Calu3 (cell line): ENCODE measurements around the gene TUBGCP2. TPM values are rescaled to one million over a fixed set of nuclear protein-coding genes. Genes with fewer than 3 reads are reported as not detected.

Experiments used
- BruUV-seq: library from RNA; stranded (reverse); fragments of 400-500 nt; replicated peaks from 2 replicates; lab custom pipeline; 2021; lab: Mats Ljungman, UMichigan
- CTCF ChIA-PET: fragments of 300-600 bp; sonication (Branson Sonifier 250); formaldehyde crosslinking; loops from one replicate; lab custom pipeline; 2022; ENCODE audit warnings: antibody characterized with exemption; lab: Charles Lee
- DNase-seq: peaks from one replicate; pipeline ENCODE4 v3.0.0; 2022
- H3K27ac Mint-ChIP-seq: one replicate; pipeline ENCODE4 v1.8.0; 2022; ENCODE audit warnings: mixed read lengths; ENCODE audit not compliant: unreplicated experiment
- H3K27me3 Mint-ChIP-seq: one replicate; pipeline ENCODE4 v1.8.0; 2022; ENCODE audit warnings: mixed read lengths; ENCODE audit not compliant: unreplicated experiment
- H3K36me3 Mint-ChIP-seq: one replicate; pipeline ENCODE4 v1.8.0; 2022; ENCODE audit warnings: mild to moderate bottlenecking, moderate library complexity, mixed read lengths; ENCODE audit not compliant: insufficient read depth, unreplicated experiment
- H3K4me1 Mint-ChIP-seq: one replicate; pipeline ENCODE4 v1.8.0; 2022; ENCODE audit warnings: mild to moderate bottlenecking, low read depth, mixed read lengths; ENCODE audit not compliant: unreplicated experiment
- H3K4me3 Mint-ChIP-seq: one replicate; pipeline ENCODE4 v1.8.0; 2022; ENCODE audit warnings: mild to moderate bottlenecking, low read depth, moderate library complexity, mixed read lengths; ENCODE audit not compliant: unreplicated experiment
- H3K9me3 Mint-ChIP-seq: one replicate; pipeline ENCODE4 v1.8.0; 2022; ENCODE audit warnings: low read depth, mixed read lengths; ENCODE audit not compliant: unreplicated experiment
- CTCF ChIP-seq: fragments of 200-600 bp; IDR thresholded peaks from one replicate; pipeline ENCODE4 v1.8.0; 2022; ENCODE audit warnings: antibody characterized with exemption; ENCODE audit not compliant: unreplicated experiment
- intact Hi-C: fragments of 100-400 bp; cut with micrococcal nuclease; formaldehyde crosslinking; loops from one replicate; pipeline ENCODE4 v1.10.0; 2022; ENCODE audit not compliant: unreplicated experiment
- total RNA-seq: library from RNA; stranded (reverse); gene quantifications from 2 replicates; pipeline ENCODE4 v1.2.3, GENCODE V29; 2022

Gene TUBGCP2
- total RNA-seq, 1 experiment from 2014 or later, result 47.2 TPM

- no peak for TF ChIP-seq CTCF
- H3K9me3 Mint-ChIP-seq, result no peaks in the 10 kb centered on the region
- peaks cover 11% of the 10 kb centered on the region for H3K27me3 Mint-ChIP-seq
- no TSS peak for BruUV-seq
- peak overlapping the region; percentile 7 for H3K4me3 Mint-ChIP-seq
- CTCF ChIA-PET, result interaction anchor here (0.7 to 1.6 kb wide), 2 partner anchors 10 to 18 kb away, joined by 5 to 7 read pairs; partner anchors contain the start of gene ADAM8
- peak overlapping the region; percentile 22 for H3K27ac Mint-ChIP-seq
- DNase-seq, result peak; percentile 63
- H3K4me1 Mint-ChIP-seq, result peaks cover 19% of the 10 kb centered on the region
- intact Hi-C loops, result no loop called here
- H3K36me3 Mint-ChIP-seq, result peaks cover 20% of the 10 kb centered on the region
These were observed 51.1 kb downstream of the TUBGCP2 start for GRCh38 chr10:133257489-133258065.

GRCh38 chr10:133255323-133255722 is 53.3 kb downstream of the TUBGCP2 start:
- BruUV-seq, result no TSS peak
- DNase-seq, result no peak
- H3K9me3 Mint-ChIP-seq, result no peaks in the 10 kb centered on the region
- H3K36me3 Mint-ChIP-seq, result peaks cover 18% of the 10 kb centered on the region
- peaks cover 16% of the 10 kb centered on the region for H3K4me1 Mint-ChIP-seq
- CTCF ChIA-PET, result no interaction called here
- no peak overlapping the region for H3K4me3 Mint-ChIP-seq
- no peak overlapping the region for H3K27ac Mint-ChIP-seq
- H3K27me3 Mint-ChIP-seq, result peaks cover 26% of the 10 kb centered on the region
- intact Hi-C loops, result no loop called here
- no peak for TF ChIP-seq CTCF

GRCh38 chr10:133254421-133255120 is 54.1 kb downstream of the TUBGCP2 start:
- intact Hi-C loops, result no loop called here
- Mint-ChIP-seq H3K4me1 (peaks cover 17% of the 10 kb centered on the region), H3K27me3 (peaks cover 33% of the 10 kb centered on the region), H3K36me3 (peaks cover 13% of the 10 kb centered on the region), H3K27ac (no peak overlapping the region), H3K9me3 (no peaks in the 10 kb centered on the region), H3K4me3 (no peak overlapping the region)
- CTCF ChIA-PET, result no interaction called here
- no peak for DNase-seq
- BruUV-seq, result no TSS peak
- TF ChIP-seq CTCF, result no peak

- intact Hi-C loops, result no loop called here
- BruUV-seq, result no TSS peak
- DNase-seq, result no peak
- Mint-ChIP-seq H3K27me3 (peaks cover 45% of the 10 kb centered on the region), H3K27ac (no peak overlapping the region), H3K36me3 (peaks cover 5% of the 10 kb centered on the region), H3K4me3 (no peak overlapping the region), H3K9me3 (no peaks in the 10 kb centered on the region), H3K4me1 (peaks cover 9% of the 10 kb centered on the region)
- CTCF ChIA-PET, result no interaction called here
- TF ChIP-seq CTCF, result no peak
These were observed 55.2 kb downstream of the TUBGCP2 start for GRCh38 chr10:133253361-133253955.
